T-helper 9 cell (primary cell): Measurements from ENCODE around the gene DGUOK.
"Not testable (repeated sequence)": the region's sequence is repeated elsewhere in the genome, so short reads cannot be mapped to it uniquely, and the experiment has no call there.

Source experiments
- DNase-seq: peaks from one replicate; pipeline ENCODE4 v3.0.0-alpha.2; 2020
- total RNA-seq, 2 donors: gene quantifications; one replicate each; lab custom pipeline; 2026; lab: John Stamatoyannopoulos, UW

Gene DGUOK
- 19.3 to 42.7 reads per million in 2 donors for total RNA-seq

DNA sequence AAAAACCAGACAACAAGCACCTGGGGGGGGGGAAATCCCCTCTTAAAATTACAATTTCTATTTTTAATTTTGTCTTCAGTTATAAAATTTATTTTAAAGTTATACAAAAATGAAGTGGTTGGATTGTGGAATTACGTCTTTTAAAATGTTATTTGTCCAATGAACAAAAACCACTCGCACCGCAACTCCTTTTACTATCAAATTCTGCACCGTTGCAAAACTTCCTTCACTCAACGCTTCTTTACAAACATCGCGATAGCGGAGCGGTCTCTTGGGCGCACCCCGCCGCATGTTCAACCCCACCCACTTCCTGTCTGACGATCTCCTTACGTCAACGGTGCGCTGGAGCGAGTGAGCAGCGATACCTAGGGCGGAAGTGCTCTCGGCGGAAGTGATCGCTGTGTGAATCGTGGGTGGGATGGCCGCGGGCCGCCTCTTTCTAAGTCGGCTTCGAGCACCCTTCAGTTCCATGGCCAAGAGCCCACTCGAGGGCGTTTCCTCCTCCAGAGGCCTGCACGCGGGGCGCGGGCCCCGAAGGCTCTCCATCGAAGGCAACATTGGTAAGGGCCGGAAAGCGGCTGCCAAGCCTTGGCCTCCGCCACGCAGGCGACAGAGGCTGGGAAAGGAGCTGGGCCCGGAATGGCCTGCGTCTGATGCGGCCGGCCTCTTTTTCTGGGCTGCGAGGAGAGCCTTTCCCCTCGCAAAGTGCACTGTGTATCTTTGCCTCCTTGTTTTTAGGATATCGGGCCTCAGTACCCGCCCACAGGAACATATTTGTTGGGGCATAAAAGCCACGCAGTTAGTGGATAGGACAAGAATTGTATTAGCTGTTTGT is at the start of gene DGUOK:
Gene DGUOK (plus strand): TSS at position 388 of the 835 bp plus-strand sequence. CDS start 31 bp downstream, at position 419.
- peak; percentile 93 for DNase-seq

DNA sequence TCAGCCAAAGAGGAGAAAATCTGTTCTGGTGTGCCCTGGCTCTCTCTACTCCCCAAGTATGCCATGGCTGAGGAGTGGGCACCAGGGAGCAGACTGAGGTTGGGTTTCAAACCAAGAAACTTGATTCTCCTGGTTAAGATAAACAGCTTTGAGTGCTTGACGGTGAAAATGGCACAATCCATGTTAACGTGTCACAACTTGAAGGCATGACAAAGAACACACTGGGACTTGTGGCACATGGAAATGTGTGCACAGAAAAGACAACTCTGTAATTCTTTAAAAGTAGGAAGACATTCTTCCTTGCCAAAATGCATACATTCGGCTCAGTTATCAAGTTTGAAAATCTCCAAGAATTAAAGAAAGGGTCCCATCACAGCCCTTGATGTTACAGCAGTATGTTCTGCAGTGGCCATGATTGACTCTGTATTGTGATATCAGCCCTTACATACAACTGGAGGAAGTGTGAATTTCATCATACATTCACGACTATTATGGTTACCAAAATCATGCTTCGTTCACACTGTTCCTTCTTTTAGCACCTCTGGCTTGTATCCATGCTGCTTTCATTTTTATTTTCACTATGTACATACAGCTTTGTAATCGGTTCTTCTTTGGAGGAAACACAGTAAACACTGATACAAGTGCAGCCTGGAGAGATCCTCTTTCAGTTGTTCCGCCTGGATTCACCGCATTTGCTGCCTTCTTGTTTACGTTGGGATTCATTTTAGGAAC is 49.4 kb upstream of the DGUOK start:
- no peak for DNase-seq

DNA sequence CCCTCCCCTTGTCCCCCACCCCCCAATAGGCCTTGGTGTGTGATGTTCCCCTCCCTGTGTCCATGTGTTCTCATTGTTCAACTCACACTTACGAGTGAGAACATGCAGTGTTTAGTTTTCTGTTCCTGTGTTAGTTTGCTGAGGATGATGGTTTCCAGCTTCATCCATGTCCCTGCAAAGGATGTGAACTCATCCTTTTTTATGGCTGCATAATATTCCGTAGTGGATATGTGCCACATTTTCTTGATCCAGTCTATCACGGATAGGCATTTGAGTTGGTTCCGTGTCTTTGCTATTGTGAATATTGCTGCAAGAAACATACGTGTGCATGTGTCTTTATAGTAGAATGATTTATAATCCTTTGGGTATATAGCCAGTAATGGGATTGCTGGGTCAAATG is 48.7 kb upstream of the DGUOK start:
- DNase-seq = not testable (repeated sequence)

DNA sequence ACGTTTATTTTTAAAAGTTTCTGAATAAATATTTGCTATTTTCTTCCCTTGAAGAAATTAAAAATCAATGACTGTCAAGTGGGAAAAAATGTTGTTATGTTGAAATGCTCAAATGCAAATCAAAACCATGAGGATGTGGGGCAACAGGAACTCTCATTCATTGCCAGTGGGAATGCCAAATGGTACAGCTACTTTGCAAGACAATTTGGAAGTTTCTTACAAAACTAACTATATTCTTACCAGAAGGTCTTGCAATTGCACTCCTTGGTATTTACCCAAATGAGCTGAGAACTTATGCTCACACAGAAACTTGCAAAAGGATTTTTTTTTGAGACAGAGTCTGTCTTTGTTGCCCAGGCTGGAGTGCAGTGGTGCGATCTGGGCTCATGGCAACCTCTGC is 41.3 kb upstream of the DGUOK start:
- no peak for DNase-seq

DNA sequence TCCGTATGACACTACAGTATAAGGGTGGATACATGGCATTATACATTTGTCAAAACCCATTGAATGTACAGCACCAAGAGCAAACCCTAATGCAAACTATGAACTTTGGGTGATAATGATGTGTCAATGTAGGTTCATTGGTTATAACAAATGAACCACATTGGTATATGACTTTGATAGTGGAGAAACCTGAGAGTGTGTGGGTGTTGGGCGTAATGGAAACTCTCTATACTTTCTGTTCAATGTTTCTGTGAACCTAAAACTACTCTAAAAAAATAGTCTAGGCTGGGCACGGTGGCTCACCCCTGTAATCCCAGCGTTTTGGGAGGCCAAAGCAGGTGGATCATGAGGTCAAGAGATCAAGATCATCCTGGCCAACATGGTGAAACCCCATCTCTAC is 40.3 kb upstream of the DGUOK start:
- DNase-seq = no peak

DNA sequence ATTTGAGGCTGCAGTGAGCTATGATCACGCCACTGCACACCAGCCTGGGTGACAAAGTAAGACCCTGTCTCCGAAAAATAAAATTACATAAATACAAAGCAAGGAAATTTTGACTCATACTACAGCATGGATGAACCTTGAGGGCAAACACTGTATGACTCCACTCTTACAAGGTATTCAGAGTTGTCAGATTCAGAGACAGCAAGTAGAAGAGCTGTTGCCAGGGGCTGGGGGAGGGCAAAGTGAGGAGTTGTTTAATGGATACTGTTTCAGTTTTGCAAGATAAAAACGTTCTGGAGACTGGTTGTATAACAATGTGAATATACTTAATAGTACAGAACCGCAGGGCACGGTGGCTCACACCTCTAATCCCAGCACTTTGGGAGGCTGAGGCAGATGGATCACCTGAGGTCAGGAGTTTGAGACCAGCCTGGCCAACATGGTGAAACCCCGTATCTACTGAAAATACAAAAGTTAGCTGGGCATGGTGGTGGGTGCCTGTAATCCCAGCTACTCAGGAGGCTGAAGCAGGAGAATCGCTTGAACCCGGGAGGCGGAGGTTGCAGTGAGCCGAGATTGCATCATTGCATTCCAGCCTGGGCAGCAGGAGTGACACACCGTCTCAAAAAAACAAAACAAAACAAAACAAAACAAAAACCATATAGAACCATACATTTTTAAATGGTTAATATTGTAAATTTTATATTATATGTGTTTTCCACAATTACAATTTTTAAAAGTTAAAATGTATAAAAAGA is 38.9 kb upstream of the DGUOK start:
- DNase-seq = not testable (repeated sequence)

DNA sequence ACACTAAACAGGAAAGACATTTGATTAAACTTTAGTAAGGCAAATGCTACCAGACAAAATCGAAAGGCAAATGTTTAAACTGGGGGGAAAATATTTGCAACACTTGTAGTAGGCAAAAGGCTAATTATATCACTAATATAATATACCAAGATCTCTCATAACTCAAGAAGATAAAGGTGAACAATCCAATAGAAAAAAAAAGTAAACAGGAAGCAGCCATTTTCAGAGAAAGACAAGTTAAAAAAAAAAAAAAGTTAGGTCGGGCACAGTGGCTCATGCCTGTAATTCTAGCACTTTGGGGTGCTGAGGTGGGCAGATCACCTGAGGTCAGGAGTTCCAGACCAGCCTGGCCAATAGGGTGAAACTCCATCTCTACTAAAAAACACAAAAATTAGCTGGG is 38.3 kb upstream of the DGUOK start:
- DNase-seq = no peak

DNA sequence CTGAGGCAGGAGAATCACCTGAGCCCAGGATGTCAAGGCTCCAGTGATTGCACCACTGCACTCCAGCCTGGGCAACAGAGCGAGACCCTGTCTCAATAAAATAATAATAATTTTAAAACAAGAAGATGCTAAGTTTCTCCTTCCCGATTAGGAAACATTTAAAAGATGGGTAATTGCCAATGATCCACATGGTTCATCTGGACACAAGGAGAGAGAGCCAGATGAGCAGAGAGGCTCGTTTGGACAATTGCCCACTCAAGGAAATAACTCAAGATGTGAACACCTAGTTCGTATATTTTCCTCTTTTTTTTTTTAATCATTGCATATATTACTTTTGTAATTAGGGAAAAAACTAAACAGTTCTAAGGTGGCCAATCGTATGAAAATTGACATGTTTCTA is 37.5 kb upstream of the DGUOK start:
- DNase-seq = no peak

DNA sequence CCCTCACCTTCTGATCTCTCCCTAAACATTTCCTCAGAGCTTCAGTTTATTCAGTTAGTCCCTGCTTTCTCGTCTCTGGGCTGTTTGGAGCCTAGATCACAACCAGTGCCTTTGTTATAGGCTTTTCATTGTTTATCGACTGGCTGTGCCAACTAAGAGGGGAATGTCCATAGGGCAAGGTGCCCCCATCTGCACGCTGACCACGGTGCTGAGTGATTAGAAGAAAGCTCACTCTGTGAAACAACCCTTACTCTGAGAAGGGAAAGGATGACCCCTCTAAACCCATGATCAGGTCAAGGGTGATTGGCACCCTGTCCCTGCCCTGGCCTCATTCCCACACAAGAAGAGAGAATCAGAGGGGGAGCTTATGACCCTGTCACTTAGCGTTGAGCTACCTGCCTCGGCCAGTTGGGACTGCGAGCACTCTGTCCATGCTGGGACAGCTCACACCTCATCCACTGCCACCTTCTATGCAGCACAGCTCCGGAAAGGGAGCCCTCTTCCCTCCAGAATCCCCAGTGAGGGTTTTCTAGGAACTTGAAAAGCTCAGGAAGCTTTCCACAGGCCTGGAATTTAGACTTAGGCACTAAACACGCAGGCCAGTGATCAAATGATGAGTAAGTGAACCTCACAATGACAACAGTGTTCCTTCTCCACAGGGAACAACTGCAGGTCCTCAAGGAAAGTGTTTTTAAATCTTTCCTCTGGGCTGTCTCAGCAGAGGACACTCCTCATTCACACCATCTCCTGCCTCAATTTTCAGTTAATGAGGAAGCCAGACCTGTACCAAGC is 36.2 kb upstream of the DGUOK start:
- no peak for DNase-seq

DNA sequence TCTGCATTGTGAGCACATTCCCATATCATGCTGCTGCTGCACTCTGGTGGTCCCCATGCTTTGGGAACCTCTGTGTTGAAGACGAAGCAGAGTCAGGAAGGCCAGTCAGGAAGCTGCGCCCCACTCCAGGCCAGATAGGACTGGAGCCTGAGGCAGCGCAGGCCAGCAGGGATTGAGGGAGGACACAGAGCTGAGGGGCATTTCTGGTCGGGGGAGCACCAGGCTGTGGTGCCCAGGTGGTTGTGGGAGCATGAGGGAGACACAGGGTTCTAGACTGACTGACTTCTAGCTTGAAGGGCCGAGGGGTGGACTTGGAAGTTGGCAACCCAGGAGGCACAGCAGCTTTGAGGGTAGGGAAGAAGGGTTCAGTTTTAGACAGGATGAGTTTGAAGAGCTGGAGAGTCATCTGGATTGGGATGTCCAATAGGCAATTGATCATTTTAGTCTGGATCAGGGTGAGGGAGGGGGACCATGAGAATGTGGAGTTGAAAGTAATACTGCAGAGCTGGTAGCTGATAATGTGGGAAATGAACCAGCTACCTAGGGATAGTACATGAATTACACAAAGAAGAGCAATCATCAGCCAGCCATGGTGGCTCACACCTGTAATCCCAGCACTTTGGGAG is 35.3 kb upstream of the DGUOK start:
- DNase-seq = no peak

DNA sequence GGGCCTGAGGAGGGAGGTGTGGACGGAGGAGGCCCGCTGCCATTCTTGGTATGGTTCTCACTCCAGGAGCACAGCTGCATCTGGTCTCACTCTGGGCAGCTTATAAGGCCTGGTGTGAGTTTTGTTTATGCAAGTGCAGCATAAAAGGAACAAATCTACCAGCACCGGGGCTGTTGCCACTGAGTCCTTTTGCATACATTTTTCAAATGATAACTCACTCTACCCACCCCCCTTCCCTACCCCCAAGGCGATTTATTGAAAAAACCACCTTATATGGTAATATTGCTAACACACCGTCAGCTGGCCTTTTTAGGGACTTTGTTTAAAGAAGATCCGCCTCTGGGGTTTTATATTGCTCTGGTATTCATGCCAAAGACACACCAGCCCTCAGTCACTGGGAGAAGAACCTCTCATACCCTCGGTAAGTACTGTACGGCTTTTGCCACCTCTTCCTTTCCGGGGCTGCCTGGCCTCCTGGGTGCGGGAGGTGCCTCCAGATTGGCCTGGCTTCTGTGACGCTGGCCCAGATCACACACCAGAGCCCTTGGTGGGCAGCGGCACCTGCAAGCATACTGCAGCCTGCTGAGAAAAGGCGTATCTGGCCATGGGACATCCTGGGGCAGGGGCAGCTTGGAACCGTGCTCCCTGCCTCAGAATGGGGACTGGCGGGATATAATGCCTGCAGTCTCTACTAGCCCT is 33.9 kb upstream of the DGUOK start, which contains the start of gene ACTG2:
Gene ACTG2 (plus strand): TSS at position 378 of the 699 bp plus-strand sequence. CDS start 8,304 bp downstream, outside the sequence.
- no peak for DNase-seq

DNA sequence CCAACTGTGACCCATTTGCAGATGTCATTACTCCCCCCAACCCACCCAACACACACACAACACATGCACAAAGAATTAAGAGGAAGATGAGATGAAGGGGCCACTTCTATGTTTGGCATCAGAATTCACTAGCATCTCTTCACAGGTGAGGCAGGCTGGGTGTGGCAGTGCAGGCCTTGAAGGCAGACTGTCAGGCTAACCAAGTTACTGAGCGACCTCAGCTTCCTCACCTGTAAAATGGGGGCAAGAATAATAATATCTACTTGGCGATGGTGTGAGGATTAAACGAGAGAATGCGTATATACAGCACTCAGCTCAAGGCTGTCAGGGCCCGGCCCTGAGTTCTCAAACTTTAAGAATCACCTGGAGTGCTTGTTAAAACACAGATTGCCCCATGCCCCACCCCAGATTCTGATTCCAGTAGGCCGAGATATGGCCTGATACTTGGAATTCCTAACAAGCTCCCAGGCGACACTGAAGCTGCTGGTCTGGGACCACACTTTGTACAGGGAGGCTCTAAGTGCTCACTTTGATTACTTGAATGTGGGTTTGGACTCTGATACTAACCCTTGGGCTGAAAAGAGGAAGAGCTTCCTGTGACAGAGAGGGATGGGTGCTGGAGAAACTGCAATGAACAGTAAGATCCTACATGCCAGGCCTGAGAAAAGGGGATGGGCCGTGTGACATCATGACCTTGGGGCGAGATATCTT is 32.8 kb upstream of the DGUOK start:
- no peak for DNase-seq

DNA sequence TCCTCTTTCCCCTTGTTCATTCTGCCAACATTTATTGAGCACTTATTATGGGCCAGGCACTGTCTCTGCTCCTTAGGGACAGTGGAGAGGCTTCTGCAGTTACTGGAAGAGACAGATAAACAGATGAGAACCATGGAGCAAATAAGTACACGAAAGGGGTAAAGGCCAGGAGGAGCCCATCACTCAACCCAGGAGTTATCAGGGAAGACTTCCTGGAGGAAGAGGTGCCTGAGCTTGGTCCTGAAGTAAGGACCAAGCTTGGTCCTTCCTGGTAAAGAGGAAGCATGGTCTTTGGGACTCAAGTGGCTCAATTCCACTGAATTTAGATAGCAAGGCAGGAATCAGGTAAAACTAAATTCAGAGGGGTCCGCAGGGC is 32.2 kb upstream of the DGUOK start:
- DNase-seq = no peak

DNA sequence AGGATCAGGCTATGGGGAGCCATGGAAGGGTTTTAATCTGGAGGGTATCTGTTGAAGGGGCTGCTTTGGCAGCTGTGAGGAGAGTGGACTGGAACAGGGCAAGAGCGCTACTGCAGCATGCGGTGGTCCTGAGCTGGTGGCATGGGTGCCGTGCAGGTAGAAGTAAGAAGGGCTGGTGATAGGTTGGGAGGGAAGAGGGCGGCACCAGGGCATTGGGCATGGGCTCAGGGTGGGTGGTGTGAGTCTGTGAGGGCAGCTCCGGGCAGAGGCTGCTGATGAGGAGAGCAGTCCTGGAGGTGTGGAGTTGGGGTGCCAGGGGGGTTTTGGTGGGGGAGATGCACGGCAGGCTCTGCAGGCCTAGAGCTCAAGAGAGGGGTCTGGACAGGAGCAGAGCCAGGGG is 31.8 kb upstream of the DGUOK start:
- DNase-seq = no peak

DNA sequence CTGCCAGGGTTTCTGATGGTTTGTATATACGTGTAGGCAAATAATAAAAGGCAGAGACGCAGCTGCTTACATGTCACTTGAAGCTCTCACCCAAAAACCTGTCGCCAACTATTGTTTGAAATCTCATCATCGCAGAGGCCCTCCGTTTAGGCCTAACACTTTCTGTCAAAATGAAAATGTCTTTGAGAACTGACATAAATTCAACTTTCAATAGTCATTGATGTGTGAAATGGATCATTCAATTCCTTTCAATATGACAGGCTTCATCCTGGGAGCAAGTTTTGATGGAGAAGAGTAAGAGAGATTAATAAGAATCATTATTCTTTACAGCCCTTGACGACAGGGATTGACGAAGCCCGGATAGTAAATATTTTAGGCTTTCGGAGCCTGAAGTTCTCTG is 31.2 kb upstream of the DGUOK start:
- no peak for DNase-seq

DNA sequence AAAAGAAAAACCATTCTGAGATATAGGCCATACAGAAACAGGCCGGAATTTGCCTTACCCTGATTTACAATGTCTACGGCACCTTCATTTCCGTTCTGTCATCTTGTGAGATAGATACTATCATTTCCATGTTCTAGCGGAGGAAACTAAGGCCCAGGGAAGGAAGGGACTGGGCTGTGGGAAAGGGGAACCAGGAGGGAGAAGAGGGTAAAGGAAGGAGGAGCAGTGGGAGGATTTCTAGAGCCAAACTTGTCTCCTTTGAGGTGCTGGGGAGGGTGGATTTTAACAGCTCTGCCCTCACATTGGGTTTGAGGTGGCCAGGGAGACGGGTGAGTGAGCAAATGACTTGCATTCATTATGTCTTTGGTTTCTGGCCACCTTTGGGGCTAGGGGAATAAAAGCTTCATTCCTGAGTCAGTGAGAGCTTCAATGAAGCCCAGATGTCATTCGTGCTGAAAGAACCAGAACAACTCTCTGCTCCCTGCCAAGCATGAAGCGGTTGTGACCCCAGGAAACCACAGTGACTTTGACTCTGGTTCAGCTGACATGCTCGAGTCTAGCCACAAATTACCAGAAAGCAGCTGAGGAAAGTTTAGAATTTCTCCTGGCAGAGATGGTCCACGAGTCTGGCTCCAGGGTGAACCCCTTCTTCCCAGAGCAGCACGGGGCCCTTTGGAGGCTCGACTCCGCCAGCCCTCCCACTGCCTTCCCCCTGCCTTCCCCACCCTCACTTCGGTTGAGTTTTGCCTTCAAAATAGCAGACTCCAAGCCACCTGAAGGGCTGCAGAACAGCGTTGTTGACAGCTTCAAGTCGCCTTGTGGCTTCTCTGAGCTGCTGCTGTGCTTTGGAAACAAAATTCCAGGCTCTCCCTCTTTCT is 30.1 kb upstream of the DGUOK start:
- DNase-seq = peak; percentile 4

DNA sequence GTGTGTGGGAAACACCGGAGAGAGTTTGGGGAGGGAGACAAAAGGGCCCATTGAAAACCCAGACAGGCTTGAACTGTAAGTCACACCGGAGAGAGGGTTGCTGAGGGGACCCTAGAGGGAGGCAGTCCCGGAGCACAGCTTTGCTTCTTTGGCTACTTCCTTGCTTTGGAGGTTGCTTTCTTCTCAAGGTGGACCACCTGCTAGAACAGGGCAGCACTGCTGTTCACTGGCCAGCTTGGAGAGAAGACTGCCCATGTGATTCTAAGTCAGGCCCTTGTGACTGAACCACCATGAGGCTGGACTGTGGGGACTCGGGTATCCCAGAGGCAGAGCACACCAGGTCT is 29.5 kb upstream of the DGUOK start:
- DNase-seq = no peak

DNA sequence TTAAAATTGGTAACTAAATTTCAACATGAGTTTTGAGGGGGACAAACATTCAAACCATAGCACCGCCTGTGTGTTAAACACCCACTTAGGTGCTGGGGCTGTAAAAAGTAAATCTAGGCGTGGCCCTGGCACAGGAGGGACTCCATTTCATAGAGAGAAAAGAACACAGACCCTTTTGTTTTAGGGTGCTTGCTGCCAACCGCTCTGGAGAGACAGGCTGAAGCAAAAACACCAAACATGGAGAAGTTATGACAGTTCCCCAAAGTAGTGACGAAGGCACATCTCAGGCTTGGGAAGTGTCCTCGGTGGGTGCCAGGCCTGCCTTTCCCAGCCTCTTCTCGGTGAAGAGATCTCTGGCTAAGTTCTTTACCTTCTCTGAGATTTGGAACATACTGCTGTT is 28.7 kb upstream of the DGUOK start:
- no peak for DNase-seq

DNA sequence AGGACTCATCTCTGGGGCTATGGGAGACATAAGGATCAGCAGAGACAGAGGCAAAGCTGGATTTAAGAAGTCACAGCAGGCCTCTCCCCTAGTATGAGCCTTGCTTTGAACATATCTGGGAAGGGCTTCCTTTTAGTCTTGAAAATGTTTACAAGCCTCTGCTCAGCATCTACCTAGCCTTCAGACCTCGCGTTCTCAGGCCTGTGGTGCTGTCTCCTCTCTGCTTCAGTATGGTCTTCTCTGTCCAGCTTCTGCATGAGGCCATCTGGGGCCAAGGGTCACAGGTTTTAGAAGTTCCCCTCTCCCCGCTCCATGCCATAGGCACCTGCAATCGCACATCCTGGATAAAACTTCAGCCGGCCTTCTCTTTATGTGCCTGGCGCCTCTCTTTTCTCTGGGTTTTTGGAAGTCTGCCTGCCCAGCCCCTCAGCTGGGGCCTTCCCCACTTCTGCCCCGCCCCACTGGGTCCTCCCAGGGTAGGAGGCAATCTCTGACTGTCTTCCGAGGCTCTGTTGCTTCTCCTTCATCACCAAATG is 26.8 kb upstream of the DGUOK start:
- DNase-seq = no peak
